GM18951 (cell line): ENCODE data around the gene MLEC.

Experiments used
- POLR2A ChIP-seq: IDR thresholded peaks from 4 replicates; pipeline ENCODE4 v1.6.1; 2011; ENCODE audit warnings: mild to moderate bottlenecking; ENCODE audit not compliant: insufficient read length, insufficient read depth; ENCODE audit errors: extremely low read depth
- in situ Hi-C: fragments of 300-500 bp; cut with MboI; formaldehyde crosslinking; loops from one replicate; pipeline ENCODE4 v1.12.0; 2022; ENCODE audit warnings: low sequenced_read_pairs, mixed read lengths, inconsistent platforms; ENCODE audit not compliant: unreplicated experiment

The MLEC gene

GRCh38 chr12:120739821-120740613 is 53.1 kb downstream of the MLEC start:
- in situ Hi-C loops = no loop called here
- TF ChIP-seq POLR2A = no peak

DNA sequence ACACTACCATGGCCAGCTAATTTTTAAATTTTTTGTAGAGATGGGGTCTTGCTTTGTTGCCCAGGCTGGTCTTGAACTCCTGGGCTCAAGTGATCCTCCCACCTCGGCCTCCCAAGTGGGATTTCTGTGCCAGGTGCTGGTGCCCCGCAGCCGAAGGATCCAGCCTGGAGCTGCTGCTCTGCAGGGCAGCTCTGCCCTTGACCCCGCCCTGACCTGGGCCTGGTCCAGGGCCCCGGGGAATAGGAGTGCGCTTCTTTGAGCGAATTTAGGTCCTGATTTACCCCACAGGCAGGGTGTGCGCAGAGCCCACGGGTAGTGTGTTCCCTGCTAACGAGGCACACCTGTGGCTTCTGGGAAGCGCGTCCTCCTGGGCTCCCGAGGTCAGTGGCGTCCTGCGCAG is 53.9 kb downstream of the MLEC start:
- in situ Hi-C loops = no loop called here
- no peak for TF ChIP-seq POLR2A

DNA sequence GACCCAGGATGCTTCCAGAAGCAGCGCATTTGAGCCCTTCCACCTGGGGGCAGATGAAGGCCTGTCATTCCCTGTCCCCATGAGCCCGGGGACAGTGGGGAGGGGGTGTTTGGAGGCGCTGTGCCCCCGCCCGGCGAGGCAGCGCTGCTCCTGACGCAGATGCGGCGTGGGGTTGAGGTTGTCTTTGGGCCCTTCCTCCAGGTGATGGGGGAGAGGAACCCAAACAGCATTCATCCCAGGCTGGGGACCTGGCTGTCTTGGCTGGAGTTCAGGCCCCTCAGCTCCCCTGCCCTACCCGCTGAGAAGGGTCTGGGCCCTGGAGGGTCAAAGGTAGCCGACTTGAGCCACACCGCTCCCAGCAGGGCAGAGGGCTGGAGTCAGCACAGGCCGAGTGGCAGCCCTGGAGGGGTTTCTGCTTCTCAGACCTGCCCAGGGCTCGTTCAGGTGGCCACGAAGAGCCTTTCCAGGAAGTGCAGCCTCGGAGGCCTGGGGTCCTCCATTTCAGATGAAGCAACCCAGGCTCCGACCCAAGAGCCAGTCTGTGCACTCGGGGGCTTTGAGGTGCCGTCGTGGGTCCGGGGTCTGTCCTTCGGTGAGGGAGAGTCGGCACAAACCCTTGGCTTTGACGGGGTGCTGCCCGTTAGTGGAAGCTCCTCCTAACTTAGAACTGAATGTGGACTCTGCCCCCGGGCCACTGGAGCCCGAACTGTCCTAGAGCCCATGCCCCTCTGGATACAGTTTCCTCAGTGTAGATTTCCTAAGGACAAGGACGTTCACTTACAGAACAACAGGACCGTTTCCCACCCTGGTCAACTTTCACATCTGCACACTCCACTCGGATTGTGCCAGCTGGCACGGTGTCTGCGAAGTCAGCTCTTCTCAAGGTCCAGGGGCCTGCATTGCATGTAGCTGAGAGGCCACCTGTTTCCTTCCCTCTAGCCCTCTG is 54.8 kb downstream of the MLEC start:
- TF ChIP-seq POLR2A = no peak
- in situ Hi-C loops = no loop called here

DNA sequence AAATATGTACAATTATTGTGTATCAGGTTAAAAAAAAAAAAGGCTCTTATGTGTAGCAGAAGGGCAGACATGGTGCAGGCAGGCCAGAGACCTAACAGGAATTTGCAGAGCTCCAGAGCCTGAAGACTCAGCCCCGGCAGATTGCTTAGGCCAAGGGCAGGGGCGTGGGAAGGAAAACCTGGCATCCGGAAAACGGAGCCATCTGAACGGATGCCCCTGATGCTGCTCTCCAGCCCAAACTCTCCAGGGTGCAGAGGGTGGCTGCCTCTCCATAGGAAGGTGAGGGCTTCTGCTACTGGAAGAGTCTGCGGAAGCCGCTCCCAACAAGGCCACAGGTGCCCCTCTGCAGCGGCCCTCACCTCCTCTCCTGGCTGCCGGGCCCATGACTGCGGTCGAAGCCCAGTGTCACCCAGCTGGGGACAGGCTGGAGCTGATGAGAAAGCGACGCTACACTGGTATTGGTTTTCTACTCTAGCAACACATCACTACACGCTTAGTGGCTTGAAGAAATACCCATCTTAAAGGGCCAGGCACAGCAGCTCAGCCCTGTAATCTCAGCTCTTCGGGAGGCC is 58.1 kb downstream of the MLEC start:
- no peak for TF ChIP-seq POLR2A
- in situ Hi-C loops = no loop called here

GRCh38 chr12:120748242-120748641 is 61.3 kb downstream of the MLEC start:
- TF ChIP-seq POLR2A = no peak
- in situ Hi-C loops = no loop called here

- in situ Hi-C loops = no loop called here
Measured at GRCh38 chr12:120749256-120749655, 62.3 kb downstream of the MLEC start.

DNA sequence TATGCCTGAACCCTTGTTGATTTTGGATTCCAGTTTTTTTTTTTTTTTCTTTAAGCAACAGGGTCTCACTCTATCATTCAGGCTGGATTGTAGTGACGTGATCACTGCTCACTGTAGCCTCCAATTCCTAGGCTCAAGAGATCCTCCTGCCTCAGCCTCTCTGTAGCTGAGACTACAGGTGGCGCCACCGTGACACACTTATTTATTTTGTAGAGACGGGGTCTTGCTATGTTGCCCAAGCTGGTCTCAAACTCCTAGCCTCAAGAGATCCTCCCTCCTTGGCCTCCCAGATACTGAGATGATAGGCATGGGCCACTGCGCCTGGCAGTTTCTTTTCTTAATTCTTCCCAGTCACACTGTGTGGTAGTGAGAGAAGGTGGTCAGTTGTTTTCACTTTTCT is 63.9 kb downstream of the MLEC start:
- in situ Hi-C loops = no loop called here
- no peak for TF ChIP-seq POLR2A

More at GRCh38 chr12:120749256-120749655, 62.3 kb downstream of the MLEC start:
- no peak for TF ChIP-seq POLR2A

- no peak for TF ChIP-seq POLR2A
- in situ Hi-C loops = no loop called here
Measured at GRCh38 chr12:120751389-120751788, 64.4 kb downstream of the MLEC start.
